Astrocyte (in vitro differentiated cells and primary cell): ENCODE results near the gene RALGDS. TPM values are rescaled to one million over a fixed set of nuclear protein-coding genes. Genes with fewer than 3 reads are reported as not detected.

Source experiments
- DNase-seq: peaks from one replicate; pipeline ENCODE4 v3.0.0-alpha.2; 2010; ENCODE audit warnings: low read depth
- FAIRE-seq: peaks from 2 replicates; lab custom pipeline; 2011; peaks lifted over from hg19 to GRCh38; lab: Jason Lieb, UNC
- H2AFZ ChIP-seq: 2 replicates; pipeline ENCODE4 v1.6.0; 2012; ENCODE audit warnings: low read depth, low read length, inconsistent platforms
- H3K27ac ChIP-seq: 2 replicates; pipeline ENCODE4 v1.5.1; 2011; ENCODE audit warnings: low read depth, low read length, inconsistent platforms
- H3K27me3 ChIP-seq: 2 replicates; pipeline ENCODE4 v1.6.0; 2011; ENCODE audit warnings: low read length, inconsistent platforms; ENCODE audit not compliant: insufficient read depth
- H3K36me3 ChIP-seq: 2 replicates; pipeline ENCODE4 v1.5.1; 2011; ENCODE audit warnings: low read length, inconsistent platforms; ENCODE audit not compliant: insufficient read depth
- H3K4me1 ChIP-seq: 2 replicates; pipeline ENCODE4 v1.5.1; 2011; ENCODE audit warnings: low read length, inconsistent platforms; ENCODE audit not compliant: insufficient read depth
- H3K4me2 ChIP-seq: 2 replicates; pipeline ENCODE4 v1.6.0; 2012; ENCODE audit warnings: low read length, inconsistent platforms
- H3K4me3 ChIP-seq: 2 replicates; pipeline ENCODE4 v1.5.1; 2011; ENCODE audit warnings: low read depth, mild to moderate bottlenecking, low read length, inconsistent platforms; ENCODE audit not compliant: insufficient read depth
- H3K79me2 ChIP-seq: 2 replicates; pipeline ENCODE4 v1.6.0; 2012; ENCODE audit warnings: mild to moderate bottlenecking, low read length, inconsistent platforms; ENCODE audit not compliant: insufficient read depth
- H3K9ac ChIP-seq: 2 replicates; pipeline ENCODE4 v1.6.0; 2012; ENCODE audit warnings: mild to moderate bottlenecking, low read length, inconsistent platforms
- H3K9me3 ChIP-seq: 2 replicates; pipeline ENCODE4 v1.5.1; 2012; ENCODE audit warnings: low read depth, mild to moderate bottlenecking, low read length, inconsistent platforms; ENCODE audit not compliant: insufficient read depth
- H4K20me1 ChIP-seq: 2 replicates; pipeline ENCODE4 v1.6.0; 2012; ENCODE audit warnings: low read length, inconsistent platforms; ENCODE audit not compliant: insufficient read depth
- H3K27ac Mint-ChIP-seq: one replicate; pipeline ENCODE4 v1.8.0; 2021; ENCODE audit warnings: mild to moderate bottlenecking, mixed read lengths; ENCODE audit not compliant: unreplicated experiment
- H3K27me3 Mint-ChIP-seq: one replicate; pipeline ENCODE4 v1.8.0; 2021; ENCODE audit warnings: low read depth, mixed read lengths; ENCODE audit not compliant: unreplicated experiment
- H3K36me3 Mint-ChIP-seq: one replicate; pipeline ENCODE4 v1.8.0; 2021; ENCODE audit warnings: low read depth, mixed read lengths; ENCODE audit not compliant: unreplicated experiment
- H3K4me1 Mint-ChIP-seq: one replicate; pipeline ENCODE4 v1.8.0; 2021; ENCODE audit warnings: low read depth, mixed read lengths; ENCODE audit not compliant: unreplicated experiment
- H3K4me3 Mint-ChIP-seq: one replicate; pipeline ENCODE4 v1.8.0; 2021; ENCODE audit warnings: mild to moderate bottlenecking, moderate library complexity, mixed read lengths; ENCODE audit not compliant: unreplicated experiment
- H3K9me3 Mint-ChIP-seq: one replicate; pipeline ENCODE4 v1.8.0; 2021; ENCODE audit warnings: mild to moderate bottlenecking, mixed read lengths; ENCODE audit not compliant: unreplicated experiment
- EZH2 ChIP-seq: IDR thresholded peaks from 2 replicates; pipeline ENCODE4 v1.6.1; 2012; ENCODE audit warnings: mild to moderate bottlenecking, low read length, inconsistent platforms; ENCODE audit not compliant: insufficient read depth
- total RNA-seq: library from RNA; stranded (reverse); gene quantifications from 2 replicates; pipeline ENCODE4 v1.2.1, GENCODE V29; 2021
- TF ChIP-seq, protein P1 (sequence below): IDR thresholded peaks from 2 replicates; pipeline ENCODE4 v1.5.1; 2011; ENCODE audit warnings: low read depth, mild to moderate bottlenecking, inconsistent platforms, low read length, moderate library complexity; ENCODE audit not compliant: insufficient read depth

Gene RALGDS
- total RNA-seq, 1 donor from 2014 or later: 46.6 TPM

DNA sequence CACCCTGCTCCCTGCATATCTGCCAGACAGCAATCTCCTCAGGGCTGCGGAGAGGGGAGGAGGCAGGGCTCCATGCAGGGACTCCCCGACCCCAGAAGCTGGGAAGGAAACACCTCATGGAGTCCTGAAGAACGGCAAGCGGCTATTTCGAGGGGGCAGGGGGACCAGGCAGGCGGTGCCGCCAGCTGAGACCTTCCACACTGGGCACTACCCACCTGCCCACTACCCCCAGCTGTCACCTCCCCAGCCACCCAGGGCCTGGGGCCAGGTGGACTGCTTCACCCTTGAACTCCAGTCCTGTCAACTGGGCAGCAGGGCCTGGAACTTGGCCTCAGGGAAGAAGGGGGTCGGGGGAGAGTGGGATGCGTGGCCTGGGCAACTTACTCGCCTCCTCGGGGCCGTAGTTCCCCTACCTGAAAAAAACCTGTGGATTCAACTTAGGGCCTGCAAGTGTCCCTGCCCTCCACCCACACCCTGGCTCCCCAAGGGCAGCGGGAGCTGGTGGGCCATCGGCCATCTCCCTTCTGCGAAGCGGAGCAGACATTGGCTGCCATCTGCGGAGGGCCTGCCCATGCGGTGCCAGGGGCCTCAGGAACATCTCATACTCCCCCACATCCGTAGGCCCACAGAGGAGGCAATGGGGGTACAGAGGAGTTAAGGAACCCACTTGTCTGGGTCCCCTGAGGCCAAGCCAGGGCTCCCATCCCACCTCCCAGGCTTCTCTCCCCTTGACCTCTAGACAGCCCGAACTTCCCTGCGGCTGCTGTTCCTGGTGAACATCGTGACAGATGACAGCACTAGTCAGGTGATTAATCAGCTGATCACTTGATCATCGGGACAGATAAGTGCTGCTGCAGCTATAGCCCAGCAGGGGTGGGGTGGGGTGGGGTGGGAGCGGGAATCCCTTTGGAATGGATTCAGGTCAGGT is 18.5 kb upstream of the RALGDS start:
- Histone ChIP-seq H3K79me2 (peaks cover 36% of the 10 kb centered on the region), H2AFZ (no peak overlapping the region), H4K20me1 (peaks cover 83% of the 10 kb centered on the region), H3K9me3 (no peaks in the 10 kb centered on the region), H3K36me3 (no peaks in the 10 kb centered on the region), H3K27ac (no peak overlapping the region), H3K4me2 (no peak overlapping the region), H3K4me3 (no peak overlapping the region), H3K4me1 (peaks cover 22% of the 10 kb centered on the region), H3K27me3 (no peaks in the 10 kb centered on the region), H3K9ac (no peak overlapping the region)
- Mint-ChIP-seq H3K36me3 (peaks cover 1% of the 10 kb centered on the region), H3K27ac (no peak overlapping the region), H3K9me3 (no peaks in the 10 kb centered on the region), H3K4me1 (peaks cover 8% of the 10 kb centered on the region), H3K27me3 (no peaks in the 10 kb centered on the region), H3K4me3 (no peak overlapping the region)
- TF ChIP-seq, protein P1, sequence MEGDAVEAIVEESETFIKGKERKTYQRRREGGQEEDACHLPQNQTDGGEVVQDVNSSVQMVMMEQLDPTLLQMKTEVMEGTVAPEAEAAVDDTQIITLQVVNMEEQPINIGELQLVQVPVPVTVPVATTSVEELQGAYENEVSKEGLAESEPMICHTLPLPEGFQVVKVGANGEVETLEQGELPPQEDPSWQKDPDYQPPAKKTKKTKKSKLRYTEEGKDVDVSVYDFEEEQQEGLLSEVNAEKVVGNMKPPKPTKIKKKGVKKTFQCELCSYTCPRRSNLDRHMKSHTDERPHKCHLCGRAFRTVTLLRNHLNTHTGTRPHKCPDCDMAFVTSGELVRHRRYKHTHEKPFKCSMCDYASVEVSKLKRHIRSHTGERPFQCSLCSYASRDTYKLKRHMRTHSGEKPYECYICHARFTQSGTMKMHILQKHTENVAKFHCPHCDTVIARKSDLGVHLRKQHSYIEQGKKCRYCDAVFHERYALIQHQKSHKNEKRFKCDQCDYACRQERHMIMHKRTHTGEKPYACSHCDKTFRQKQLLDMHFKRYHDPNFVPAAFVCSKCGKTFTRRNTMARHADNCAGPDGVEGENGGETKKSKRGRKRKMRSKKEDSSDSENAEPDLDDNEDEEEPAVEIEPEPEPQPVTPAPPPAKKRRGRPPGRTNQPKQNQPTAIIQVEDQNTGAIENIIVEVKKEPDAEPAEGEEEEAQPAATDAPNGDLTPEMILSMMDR: no peak
- no peak for TF ChIP-seq EZH2
- no peak for DNase-seq
- no peak for FAIRE-seq

- Mint-ChIP-seq H3K27me3 (no peaks in the 10 kb centered on the region), H3K9me3 (no peaks in the 10 kb centered on the region), H3K4me3 (no peak overlapping the region), H3K36me3 (peaks cover 1% of the 10 kb centered on the region), H3K27ac (no peak overlapping the region), H3K4me1 (peaks cover 14% of the 10 kb centered on the region)
- Histone ChIP-seq H3K36me3 (no peaks in the 10 kb centered on the region), H3K4me2 (no peak overlapping the region), H4K20me1 (peaks cover 86% of the 10 kb centered on the region), H3K4me3 (no peak overlapping the region), H3K9ac (no peak overlapping the region), H3K27ac (no peak overlapping the region), H3K27me3 (no peaks in the 10 kb centered on the region), H3K9me3 (no peaks in the 10 kb centered on the region), H3K79me2 (peaks cover 36% of the 10 kb centered on the region), H2AFZ (no peak overlapping the region), H3K4me1 (peaks cover 34% of the 10 kb centered on the region)
- FAIRE-seq: no peak
- TF ChIP-seq, protein P1: no peak
- no peak for TF ChIP-seq EZH2
- DNase-seq: no peak
Measured at GRCh38 chr9:133137451-133138231, 16.6 kb upstream of the RALGDS start.
